Fibroblast of the conjunctiva (primary cell): ENCODE data around the gene PRKD1.
A peak's percentile ranks its signal among the peaks of the same experiment; 100 is the strongest.

Source experiments
- DNase-seq: peaks from one replicate; pipeline ENCODE4 v3.0.0-alpha.2; 2010; ENCODE audit warnings: low read depth

PRKD1 gene

DNA sequence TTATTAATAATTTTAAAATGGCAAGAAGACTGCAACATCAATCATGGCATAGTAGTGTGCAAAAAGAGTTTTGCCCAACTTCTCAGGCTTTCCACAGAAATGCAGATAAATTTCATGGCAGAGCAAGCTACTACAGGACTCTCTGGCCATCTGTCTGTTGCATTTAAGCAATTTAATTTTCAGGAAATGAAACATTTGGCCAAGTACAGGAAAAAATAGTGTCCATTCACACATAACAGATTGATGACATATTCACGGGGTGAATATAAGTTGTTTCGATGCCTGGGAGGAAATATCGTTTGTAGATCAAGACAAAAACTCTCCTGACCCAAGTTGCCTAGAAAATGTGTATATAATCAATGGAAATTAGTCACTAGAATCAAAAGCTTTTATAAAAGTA lies 324.0 kb downstream of the PRKD1 start:
- DNase-seq, result no peak

DNA sequence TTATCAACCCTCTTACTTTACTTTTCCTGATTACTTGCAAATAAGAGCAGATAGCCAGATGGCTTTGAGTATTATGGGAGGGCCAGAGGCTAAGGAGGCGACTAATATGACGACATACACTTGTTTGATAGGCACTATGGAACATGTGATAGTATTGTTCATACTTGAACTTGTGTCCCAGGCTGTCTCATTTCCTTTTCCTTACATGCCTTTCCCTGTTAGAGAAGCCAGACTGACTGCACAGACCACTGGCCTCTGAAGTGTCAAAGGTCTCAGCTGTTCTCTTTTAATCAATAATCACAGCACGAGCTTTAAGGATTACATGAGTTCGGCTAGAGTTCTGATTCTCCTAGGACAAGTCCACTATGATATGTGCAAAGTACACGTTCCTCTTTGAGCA lies 326.0 kb downstream of the PRKD1 start:
- DNase-seq, result no peak

DNA sequence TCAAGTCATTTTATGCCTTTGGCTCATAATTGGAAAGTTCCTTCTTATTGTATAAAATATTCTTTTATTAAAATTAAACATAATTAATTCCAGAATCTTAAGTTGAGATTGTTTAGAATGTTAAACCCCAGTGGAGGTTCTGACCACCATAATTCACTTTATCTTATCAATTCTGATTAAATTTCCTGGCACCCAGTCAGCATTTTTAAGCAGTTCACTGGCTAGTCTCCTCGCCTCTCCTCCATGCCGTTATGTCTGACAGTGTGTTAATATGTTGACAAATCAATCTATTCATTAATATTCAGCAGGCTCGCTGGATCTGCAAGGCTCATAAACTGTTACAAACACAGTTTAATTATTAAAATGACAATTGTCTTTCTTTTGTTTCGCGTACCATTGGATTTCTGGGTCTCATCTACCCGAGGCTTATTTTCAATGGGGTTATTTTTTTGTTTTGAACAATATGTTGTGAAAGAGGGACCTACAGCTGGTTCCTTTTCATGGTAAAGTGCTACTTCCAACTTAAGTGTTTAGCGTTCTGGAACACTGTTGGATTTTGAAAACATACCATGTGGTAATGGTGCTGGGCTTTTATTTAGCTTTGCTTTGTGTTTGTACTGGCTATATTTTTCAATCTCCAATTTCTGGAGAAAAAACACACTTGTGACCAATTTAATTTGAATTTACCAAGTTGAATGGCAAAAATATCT lies 339.7 kb downstream of the PRKD1 start:
- DNase-seq, result no peak

DNA sequence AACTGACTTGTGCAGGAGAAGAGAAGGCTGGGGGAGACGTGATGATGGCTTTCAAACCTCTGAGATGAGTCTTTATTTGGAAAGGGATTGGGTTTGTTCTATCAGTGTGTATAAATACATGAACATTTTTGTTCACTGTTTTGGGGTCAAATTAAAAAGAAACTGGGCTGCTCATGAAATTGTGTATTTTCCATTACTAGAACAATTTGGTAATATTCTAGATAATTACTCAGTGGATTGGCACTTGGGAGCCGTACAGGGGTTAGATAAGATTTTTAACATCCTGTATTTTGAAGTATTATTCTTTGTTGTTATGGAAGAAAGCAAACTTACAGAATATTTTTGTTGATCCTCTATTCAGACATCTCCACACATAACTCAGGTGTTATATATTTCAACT lies 340.6 kb downstream of the PRKD1 start:
- no peak for DNase-seq

DNA sequence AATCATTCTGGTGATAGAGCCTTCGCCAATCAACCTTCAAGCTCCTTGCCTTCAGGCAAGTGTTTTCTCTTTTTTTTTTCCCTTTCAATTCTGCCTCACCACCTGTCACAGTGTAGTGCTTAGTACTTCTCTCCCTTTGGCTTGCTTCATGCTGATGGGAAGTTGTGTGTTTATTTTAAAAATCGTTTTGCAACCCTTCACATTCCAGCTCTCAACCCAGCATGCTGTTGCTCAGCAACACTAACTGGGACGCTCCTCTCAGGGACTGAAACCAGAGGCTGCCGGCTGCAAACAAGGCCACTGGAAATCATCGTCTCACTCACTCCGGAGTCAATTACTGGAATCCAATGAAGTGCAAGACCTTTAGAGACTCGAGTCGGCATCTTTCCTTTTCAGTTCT lies 342.7 kb downstream of the PRKD1 start:
- peak; percentile 67 for DNase-seq

DNA sequence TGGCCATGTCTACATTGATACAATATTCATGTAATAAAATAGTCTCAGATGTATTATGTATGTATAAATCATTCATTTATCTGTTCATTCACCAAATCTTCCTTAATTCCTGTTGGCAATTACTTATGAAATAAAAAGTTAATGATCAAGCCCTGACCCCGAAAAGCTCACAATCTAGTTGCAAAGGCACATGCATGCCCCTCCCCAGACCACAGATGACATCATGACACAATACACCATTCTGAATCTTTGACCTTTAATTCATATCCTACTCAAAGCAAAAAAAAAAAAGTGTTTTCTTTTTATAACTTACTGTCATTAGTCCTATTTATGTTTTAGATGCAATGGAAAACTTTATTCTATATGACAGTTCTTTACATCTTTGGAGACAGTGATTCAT lies 346.9 kb downstream of the PRKD1 start:
- no peak for DNase-seq

DNA sequence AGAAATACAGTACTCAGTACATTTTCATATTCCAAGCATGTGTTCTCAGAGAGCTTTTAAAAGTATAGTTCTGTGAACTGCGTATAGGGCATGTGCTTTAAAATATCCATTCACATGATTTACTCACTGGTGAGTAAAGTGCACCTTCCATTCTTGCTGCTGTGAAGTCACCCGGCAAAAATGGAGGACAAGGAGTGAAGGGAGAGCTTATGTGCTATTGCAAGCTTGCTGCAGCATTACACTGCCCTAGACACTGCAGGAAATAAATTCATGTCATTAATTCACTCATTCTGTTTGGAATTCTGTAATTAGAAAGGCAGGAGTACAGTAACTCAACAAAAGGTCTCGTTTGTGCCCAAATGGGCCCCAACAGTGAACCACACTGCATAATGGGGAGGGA lies 347.8 kb downstream of the PRKD1 start:
- no peak for DNase-seq

DNA sequence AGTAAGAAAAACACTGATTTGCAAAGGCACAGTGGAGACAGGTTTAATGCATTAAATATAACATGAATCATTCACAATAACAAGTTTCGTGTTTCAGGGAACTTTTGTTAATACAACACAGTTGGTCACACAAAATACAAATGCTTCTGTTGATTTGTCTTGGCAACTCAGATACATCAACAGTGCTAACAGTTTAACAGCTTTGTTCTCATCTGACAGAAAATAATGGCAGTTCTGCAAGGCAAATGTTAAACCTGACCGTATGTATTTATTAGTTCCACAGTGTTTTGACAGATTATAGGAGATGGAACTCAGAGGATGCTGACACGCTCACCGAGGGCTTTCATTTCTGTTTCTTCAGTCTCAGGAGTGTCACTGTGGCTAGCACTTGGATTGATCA lies 350.7 kb downstream of the PRKD1 start:
- peak; percentile 17 for DNase-seq

DNA sequence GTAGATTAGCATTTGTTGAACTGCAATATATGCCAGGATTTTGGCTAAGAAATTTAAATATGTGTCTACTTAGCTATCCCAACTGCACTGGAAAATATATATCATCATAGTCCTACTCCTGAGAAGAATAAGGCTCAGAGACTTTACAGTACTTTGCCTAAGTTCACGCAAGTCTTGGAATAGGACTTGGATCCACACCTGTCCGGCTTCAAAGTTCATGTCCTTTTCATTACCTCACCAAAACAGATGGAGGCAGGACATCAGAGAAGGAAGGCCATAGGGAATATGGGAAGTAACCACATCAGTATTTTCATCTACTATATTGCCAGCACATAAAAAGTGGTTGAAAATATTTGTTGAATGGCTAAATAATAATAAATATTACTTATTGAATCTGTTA lies 358.5 kb downstream of the PRKD1 start:
- DNase-seq, result no peak

DNA sequence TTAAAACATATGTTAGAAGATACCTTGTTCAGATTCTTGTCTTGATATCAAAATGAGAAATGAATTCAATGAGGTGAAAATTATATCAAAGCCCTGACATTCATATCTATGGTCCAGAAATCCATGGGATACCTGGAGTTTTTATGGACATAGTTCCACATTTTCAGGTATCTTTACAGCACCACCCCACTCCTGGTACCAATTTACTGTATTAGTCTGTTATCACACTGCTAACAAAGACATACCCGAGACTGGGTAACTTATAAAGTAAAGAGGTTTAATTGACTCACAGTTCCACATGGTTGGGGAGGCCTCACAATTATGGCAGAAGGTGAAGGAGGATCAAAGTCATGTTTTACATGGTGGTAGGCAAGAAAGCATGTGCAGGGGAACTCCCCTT lies 361.5 kb downstream of the PRKD1 start:
- no peak for DNase-seq

DNA sequence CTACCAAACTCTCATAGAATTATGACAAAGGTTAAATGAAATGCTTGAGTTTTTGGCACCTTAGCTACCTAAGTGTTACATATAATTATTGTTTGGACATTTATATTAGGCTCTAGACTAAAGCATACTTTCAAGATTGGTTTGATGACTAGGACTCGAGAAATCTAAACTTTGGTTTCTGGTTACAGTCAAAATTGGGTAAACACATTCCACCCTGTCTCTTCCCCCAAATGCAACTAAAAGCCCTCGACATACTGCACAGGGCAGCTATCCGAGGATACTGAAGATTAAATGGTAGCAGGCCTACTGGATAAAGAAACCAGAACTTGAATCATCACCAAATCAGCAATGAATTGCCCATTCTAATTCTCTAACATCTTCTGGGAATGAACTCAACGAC lies 369.1 kb downstream of the PRKD1 start:
- DNase-seq, result no peak

DNA sequence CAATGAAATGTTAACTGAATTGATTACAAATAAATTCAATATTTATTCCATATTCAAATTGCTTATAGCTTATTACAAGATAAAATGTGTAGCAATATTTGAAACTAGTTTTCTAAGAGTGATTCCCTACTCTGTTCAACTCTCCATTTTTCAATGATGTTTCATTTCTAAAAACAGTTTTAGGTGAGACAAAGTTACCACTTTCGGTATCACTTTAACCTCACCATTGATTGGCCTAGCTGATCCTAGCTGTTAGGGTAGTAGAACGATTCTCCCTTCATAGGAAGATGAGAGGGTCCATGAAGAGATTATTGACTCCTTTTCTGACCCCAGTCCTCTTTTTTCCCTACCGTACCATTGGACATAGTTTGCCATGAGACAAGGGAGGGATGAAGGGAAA lies 373.3 kb downstream of the PRKD1 start:
- no peak for DNase-seq

DNA sequence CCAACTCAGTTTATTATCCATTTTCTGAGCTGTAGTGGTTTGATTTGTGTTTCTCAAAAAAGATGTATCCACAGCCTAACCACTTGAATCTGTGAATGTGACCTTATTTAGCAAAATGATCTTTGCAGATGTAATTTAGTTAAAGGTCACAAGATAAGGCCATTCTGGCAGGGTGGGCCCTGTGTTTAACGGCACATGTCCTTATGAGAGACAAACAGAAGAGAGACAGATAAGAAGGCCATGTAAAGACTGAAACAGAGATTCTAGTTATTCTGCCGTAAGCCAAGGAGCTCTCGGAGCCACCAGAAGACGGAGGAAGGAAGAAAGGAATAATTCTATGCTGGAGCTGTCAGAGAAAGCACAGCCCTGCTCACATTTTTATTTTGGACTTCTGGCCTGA lies 374.2 kb downstream of the PRKD1 start:
- no peak for DNase-seq

DNA sequence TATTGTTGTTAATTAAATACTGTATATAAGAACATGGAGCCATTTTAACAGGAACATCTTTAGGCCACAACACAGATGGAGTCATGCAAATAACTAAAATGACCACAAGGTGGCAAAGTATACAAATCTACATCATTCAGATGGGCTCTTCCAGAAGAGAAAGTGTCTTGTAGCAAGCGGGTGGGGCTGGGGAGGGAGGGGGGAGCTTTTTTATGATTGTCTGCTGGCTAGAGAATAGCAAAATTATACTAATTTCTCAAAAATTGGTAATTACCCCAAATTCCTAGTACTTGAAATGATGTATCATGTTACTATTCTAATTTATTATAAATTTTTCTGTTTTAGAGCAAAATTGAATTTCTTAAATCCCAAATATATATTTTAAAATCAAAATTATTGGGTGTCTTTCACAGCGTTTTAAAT lies 378.7 kb downstream of the PRKD1 start:
- DNase-seq, result peak; percentile 74

DNA sequence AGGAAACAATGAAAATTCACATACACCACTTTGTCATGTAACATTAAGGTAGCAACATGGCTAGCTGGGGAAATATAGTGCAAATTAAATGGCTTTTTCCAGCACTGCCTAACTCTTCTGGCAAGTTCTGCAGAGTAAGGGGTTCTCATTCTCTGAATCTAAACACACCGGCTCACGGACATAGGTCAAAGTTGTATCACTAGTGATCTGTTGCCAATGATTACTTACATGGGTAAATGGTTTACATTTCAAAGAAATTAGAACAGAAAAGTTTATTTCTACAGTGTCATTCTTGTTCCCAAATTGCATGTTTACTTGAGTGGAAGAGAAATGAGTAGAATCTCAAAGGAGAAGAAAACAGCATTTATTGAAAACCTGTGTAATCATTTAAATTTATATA lies 381.9 kb downstream of the PRKD1 start:
- DNase-seq, result no peak

DNA sequence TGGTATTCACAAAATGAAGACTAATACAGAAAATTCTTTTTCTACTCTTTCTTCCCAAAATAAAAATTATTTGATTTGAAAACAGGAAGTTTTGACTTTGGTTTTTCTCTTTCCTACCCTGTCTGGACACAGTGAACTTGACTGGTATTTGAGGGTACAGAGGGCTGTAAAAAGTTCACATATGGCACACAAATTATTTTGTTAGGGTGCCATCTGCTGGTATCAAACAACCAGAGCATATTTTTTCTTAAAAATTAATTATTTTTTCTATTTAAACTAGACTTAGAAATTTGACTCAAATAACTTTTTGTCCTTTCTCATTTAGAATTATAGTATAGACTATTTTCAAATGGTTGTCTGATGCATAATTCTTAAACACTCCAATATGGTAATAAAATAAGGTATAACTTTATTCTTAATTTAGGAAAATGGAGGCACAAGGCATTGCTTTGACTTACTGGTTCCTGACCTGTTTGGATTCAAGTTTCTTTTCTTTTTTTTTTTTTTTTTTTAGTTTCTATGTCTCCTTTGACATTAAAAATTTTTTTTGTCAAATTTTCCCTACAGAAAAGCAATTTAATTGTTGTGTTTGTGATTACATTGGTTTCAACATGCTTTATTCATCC lies 390.6 kb downstream of the PRKD1 start:
- peak; percentile 23 for DNase-seq

DNA sequence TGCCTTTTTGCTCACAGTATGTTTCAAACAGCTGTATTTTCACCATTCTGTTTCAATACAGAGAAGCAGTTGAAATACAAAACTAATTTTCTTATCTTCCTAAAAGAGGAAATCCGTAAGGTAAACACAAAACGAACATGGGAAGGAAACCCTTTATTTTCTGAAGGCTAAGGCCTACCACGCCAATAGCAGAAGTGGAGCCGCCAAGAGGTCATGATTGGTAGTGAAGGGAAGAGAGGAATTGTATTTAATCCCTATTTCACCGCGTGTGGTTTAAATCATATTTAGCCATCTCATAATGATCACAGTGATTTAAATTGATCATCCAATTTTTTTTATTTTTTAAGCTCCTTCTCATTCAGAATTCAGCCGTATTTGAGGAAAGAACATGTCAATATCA lies 398.2 kb downstream of the PRKD1 start:
- no peak for DNase-seq

DNA sequence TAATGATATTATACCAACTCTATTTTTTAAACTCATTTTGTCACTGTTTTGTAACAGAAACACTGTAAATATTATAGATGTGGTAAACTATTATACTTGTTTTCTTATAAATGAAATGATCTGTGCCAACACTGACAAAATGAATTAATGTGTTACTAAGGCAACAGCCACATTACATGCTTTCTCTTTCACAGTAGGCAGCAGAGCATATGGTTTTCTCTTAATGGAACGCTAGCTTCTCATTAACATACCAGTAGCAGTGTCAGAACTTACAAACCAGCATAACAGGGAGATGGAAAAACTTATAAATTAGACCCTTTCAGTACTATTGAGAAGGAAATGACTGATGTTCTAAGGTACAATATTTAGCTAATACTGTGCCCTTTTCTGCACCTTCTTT lies 398.8 kb downstream of the PRKD1 start:
- no peak for DNase-seq

DNA sequence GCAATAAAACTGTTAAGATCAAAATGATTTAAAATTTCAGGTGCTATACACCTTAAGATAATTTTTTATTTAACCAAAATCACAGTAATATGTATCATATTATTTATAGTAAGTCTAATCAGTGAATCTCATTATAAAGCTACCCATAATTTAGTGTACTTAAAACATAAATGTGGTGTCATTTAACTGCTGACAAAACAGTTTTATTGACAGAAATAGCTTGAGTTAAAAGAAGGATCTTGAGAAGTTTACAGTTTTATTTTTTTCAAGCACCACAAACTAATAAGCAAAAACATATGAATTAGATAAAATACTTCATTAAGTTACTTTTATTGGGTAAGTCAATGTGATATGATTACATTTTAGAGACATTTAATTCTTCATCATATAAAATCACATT lies 400.4 kb downstream of the PRKD1 start:
- no peak for DNase-seq
